Ishikawa (cell line): ENCODE results near the gene SPATA16.

ENCODE experiments used
- CEBPB ChIP-seq: IDR thresholded peaks from 2 replicates; pipeline ENCODE4 v1.6.1; 2012
- CREB1 ChIP-seq: IDR thresholded peaks from 2 replicates; pipeline ENCODE4 v1.6.1; 2012; ENCODE audit warnings: low read depth
- EGR1 ChIP-seq: IDR thresholded peaks from 2 replicates; pipeline ENCODE4 v1.6.1; 2012
- EP300 ChIP-seq: IDR thresholded peaks from 2 replicates; pipeline ENCODE4 v1.6.1; 2012; ENCODE audit warnings: borderline replicate concordance
- MAX ChIP-seq: IDR thresholded peaks from 2 replicates; pipeline ENCODE4 v1.6.1; 2012
- NFIC ChIP-seq: IDR thresholded peaks from 2 replicates; pipeline ENCODE4 v1.6.1; 2012
- RAD21 ChIP-seq: IDR thresholded peaks from 2 replicates; pipeline ENCODE4 v1.6.1; 2012; ENCODE audit warnings: low read depth
- REST ChIP-seq: IDR thresholded peaks from 2 replicates; pipeline ENCODE4 v1.6.1; 2012; ENCODE audit warnings: low read depth, mild to moderate bottlenecking
- TAF1 ChIP-seq: IDR thresholded peaks from 2 replicates; pipeline ENCODE4 v1.6.1; 2012; ENCODE audit warnings: low read depth, mild to moderate bottlenecking
- USF1 ChIP-seq: IDR thresholded peaks from 2 replicates; pipeline ENCODE4 v1.6.1; 2012
- ZBTB7A ChIP-seq: IDR thresholded peaks from 2 replicates; pipeline ENCODE4 v1.6.1; 2012; ENCODE audit warnings: low read depth

- no peak for TF ChIP-seq CEBPB
- no peak for TF ChIP-seq USF1
- no peak for TF ChIP-seq EP300
- TF ChIP-seq RAD21: no peak
- TF ChIP-seq CREB1: no peak
- no peak for TF ChIP-seq TAF1
- no peak for TF ChIP-seq REST
- TF ChIP-seq ZBTB7A: no peak
- no peak for TF ChIP-seq MAX
- no peak for TF ChIP-seq EGR1
- no peak for TF ChIP-seq NFIC
Observed at GRCh38 chr3:172989373-172989772, 151.7 kb downstream of the SPATA16 start.
